H7 (cell line): Measurements from ENCODE around the gene FKBP11. TPM values are rescaled to one million over a fixed set of nuclear protein-coding genes. Genes with fewer than 3 reads are reported as not detected.

ENCODE experiments used
- DNase-seq: peaks from one replicate; pipeline ENCODE4 v3.0.0; 2012
- H3K27me3 ChIP-seq: 2 replicates; pipeline ENCODE4 v1.6.0; 2011; ENCODE audit warnings: mild to moderate bottlenecking, low read length; ENCODE audit not compliant: control insufficient read depth, insufficient read depth
- H3K36me3 ChIP-seq: replicated peaks from 2 replicates; pipeline ENCODE4 v1.5.1; 2011; ENCODE audit warnings: low read length; ENCODE audit not compliant: control insufficient read depth, insufficient read depth
- H3K4me3 ChIP-seq: 2 replicates; pipeline ENCODE4 v1.5.1; 2011; ENCODE audit warnings: low read depth, mild to moderate bottlenecking, control low read depth, low read length, moderate library complexity; ENCODE audit not compliant: insufficient read depth
- total RNA-seq: library from RNA; depleted of rRNA; stranded (reverse); fragments of >200 nt; shearing (Covaris generic); gene quantifications from 2 replicates; pipeline ENCODE4 v1.2.3, GENCODE V29; 2014; rRNA removed

Gene FKBP11
- 10.8 and 16.5 TPM in 2 replicates for total RNA-seq

DNA sequence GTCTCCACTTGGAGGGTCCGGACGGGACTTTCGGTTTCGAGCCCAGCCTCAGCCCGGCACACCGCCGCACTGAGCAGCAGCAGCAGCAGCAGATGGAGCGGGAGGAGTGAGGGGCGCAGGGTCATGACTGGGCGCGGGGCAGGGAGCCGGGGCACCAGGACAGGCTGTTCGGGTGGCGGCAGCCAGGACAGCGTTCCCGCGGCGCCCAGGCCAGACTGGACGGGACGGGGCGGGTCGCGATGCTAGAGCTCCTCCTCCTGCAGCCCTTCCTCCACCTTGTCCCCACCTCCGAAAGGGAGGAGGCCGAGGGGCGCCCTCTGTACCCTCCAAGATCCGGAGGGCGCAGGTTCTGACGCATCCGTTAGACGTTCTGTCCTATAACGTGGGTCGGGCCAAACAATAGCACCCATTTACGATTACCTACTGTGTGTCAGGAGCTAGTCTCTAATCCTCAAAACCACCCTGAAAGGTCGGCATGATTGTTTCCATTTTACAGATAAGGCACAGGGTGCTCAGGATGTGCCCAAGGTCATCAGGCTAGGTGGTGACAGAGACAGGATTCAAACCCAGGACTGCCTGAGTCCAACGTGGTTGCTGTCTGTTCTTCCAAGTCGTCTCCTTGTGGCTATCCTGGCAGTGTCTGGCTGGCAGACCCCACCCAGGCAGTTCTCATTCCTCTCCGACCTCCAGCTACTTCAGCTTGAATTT is at the start of gene FKBP11:
FKBP11 (minus strand) TSS at position 189 of the 708 bp plus-strand sequence; CDS start at position 125, 64 bp downstream.
- Histone ChIP-seq H3K36me3 (peaks cover 7% of the 10 kb centered on the region), H3K4me3 (peak within 1 kb of the TSS; percentile 71), H3K27me3 (no peaks in the 10 kb centered on the region)
- DNase-seq = peak; percentile 90

DNA sequence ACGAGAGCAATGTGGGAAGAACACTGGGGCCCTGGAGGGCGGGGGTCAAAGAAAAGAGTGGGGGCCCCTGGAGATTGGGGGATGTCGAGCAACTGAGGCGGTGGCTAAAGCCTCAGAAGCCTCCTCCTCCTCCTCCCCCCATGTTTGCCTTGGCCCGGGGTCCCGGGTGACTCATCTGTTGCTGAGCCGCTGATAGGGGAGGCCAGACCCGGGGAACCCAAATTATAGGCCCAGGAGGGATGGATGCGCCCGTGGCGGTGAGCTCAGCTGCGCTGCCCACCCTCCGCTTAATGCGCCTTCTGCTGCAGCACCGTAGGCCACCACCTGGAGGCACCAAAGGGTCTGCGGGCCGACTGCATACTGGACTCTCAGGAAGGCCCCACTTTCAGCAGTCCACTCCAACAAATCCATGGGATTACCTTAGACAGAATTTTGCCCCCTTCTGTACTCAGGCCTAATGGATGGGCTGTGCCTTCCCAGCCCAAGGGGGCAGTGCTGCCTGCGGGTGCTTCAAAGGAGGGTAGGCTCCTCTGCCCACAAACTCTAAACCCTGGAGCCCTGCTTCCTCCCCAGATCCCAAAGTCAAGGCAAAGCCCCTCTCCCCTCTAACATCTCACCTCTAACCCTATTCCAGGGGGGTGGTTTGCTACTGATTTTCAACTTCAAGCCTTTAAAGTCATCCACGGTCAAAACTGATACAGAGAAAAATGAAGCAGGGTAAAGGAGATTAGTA is 48.8 kb upstream of the FKBP11 start:
- Histone ChIP-seq H3K36me3 (no peaks in the 10 kb centered on the region), H3K27me3 (peaks cover 98% of the 10 kb centered on the region), H3K4me3 (no peak overlapping the region; the same call in 1 of the 2 replicates)
- peak; percentile 89 for DNase-seq

DNA sequence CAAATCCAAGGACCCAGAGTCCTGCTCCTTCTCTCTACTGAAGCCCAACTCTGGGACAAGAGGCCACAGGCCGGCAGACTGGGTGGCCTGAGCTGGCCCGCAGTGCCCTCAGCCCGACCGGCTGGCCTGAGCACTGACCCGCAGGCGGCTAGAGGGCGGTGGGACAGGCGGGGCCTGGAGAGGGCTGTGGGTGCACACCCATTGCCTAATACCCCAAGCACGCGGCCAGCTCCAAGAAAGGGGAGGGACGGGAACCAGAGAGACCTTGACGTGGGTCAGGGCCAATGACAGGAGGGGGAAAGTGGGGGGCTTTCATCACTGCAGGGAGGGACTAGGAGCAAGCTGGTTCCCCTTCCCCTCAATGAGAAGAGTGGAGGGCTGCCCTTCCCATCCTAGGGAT is 48.2 kb upstream of the FKBP11 start:
- peak; percentile 71 for DNase-seq
- Histone ChIP-seq H3K36me3 (no peaks in the 10 kb centered on the region), H3K4me3 (no peak overlapping the region), H3K27me3 (peaks cover 96% of the 10 kb centered on the region)

DNA sequence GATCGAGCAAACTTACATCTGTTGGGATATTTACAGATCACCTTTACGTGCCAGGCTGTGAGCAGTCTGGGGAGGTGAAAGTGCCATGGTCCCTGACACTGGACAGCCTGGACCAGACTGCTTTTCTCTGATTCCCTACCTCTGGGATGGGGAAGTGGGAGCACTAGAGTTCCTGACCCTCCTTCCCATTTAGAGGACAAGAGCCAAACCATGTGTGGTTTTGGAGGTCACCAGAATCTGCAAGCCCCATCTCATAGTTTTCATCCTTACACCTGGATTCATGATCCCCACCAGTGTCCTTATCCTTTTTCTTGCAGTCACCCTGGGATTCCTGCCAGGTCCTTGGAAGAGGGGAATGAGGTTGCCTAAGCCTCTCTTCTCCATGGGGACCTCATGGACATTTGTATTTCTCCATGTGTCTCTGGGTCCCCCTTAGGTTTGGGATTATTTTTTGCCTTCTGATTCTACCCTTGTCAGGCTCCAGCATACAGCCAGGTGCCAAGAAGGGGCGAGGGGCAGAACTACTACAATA is 47.7 kb upstream of the FKBP11 start:
- peaks cover 96% of the 10 kb centered on the region for H3K27me3 ChIP-seq
- no peak for DNase-seq
- H3K36me3 ChIP-seq = no peaks in the 10 kb centered on the region
- H3K4me3 ChIP-seq = no peak overlapping the region

DNA sequence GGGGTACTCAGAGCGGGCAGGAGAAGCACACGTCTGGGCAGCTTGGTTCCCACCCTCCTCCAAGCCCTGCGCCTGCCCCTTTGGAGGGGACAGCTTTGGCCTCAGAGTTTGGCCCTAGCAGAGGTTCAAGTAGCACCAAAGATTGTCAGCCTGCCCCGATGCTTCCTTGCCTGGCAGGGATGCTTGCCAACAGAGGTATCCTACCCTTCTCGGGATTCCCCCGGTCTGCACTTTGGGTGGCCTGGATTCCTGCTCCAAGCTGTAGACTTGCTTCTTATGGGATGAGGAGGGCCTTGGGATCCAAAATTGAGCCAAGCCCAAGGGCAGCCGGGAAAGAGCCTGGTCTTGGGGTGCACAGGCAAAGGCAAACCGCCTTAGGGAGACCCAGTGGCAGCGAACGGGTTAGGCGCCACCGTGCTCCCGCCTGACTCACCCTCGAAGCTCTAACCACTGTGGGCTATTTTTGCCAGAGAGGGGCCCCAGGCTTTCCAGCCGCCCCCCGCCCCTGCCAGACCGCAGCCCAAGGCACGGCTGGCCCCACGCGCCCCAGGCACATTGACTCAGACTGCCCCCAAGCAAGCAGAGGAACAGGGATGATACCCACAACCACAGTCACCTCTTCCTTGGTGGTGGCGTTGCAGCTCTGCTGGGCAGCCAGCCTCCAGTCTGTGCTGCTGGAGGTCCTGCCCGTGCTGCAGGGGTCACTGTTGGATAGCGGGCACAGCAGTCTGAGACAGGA is 47.1 kb upstream of the FKBP11 start:
- H3K4me3 ChIP-seq = no peak overlapping the region

DNA sequence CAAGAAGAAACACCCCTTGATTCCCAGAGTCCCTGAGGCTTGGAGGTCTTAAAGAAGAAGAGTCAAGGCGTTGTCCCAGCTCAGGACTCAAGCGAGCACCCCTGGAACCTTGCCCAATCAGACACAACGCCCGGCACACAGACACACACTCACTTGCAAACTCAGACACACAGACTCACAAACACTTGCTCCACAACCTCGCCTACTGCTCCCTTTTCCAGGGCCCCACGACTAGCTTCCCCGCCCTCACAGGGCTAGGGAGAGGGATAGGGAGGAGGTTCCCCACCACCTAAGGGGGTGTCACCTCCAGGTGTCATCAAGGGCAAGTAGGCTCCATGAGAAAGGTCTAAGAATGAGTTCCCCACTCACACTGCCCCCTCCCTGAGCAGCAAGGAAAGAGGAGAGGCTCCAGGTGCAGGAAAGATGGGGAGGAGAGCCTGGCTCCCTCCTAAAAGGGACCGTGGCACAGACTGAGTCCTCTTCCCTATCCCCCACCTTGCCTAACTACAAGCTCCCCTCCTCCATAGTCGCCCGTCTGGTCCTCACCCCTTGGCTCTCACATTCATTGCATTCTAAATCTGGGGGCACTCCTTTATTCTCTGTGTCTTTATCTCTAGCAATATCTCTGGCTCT is 45.5 kb upstream of the FKBP11 start:
- Histone ChIP-seq H3K36me3 (no peaks in the 10 kb centered on the region), H3K4me3 (peak overlapping the region; percentile 60; the same call in 1 of the 2 replicates), H3K27me3 (peaks cover 88% of the 10 kb centered on the region)
- DNase-seq = peak; percentile 68

More for the DNA sequence above, 47.1 kb upstream of the FKBP11 start:
- DNase-seq = peak; percentile 74
- Histone ChIP-seq H3K27me3 (peaks cover 94% of the 10 kb centered on the region), H3K36me3 (no peaks in the 10 kb centered on the region)

DNA sequence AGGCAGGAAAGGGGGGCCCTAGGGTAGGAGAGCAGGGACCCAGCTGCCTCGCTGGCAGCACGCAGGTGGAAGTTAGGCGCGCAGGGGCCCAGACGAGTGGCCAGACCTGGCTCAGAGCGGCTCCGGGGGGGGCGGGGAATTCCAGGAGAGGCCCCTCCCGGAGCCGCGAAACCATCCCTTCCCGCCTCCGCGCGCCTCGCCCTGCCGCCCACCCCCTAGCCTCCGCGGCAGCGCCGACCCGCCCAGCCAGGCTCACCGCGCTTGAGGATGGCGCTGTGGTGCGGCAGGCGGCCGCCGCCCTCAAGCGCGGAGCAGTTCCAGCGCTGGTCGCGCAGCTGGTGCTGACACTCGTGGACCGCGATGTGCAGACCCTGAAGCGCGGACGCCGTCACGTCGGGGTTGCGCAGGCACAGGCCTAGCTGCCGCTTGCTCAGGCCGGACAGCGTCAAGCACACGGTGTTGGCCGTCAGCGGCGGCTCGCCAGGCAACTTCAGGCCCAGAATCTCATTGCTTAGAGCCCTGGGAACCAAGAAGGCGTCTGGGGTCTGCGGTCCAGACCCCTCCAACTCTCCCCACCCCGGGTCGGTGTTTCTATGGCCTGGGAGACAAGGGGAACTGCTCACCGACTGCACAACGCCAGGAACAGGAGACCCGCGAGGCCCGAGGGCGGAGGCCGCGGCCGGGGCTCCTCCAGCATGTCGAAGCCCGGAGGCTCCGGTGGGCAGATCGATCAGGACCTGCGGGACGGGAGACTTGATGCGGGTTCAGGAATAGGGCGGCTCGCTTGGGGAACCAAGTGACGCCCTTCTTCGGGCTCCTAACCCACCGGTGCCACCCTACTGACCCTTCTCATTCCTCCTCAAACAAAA is 44.8 kb upstream of the FKBP11 start:
- H3K27me3 ChIP-seq = peaks cover 80% of the 10 kb centered on the region
- peak overlapping the region; percentile 23 for H3K4me3 ChIP-seq
- no peaks in the 10 kb centered on the region for H3K36me3 ChIP-seq
- DNase-seq = peak; percentile 92

DNA sequence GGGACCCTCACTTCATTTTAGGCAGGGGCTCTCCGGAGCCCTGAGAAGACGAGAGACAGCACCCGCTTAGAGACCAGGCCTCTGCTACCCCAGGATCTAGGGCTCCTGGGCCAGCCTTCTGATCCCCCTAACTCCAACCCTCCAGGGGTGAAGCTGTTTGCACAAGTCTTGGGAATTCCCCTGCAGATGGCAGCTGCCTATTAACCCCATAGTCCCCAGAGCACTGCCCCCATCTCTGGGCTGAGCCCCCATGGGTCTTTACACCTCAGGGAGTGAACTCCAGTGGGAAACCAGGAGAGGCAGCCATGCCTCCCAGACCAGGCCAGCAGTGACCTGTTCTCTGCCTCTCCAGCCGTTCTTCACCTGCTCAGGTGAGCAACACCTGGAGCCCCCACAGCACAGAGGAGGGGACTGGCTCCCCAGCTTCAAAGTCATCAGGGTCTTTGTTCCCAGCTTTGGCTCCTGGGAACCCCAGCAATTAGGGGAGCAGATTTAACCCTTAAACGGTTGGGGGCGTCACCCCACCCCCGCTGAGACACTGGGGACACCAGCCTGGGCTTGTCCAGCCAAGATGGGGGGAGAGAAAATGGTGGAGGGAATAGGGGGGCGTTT is 44.0 kb upstream of the FKBP11 start:
- peak; percentile 81 for DNase-seq
- Histone ChIP-seq H3K27me3 (peaks cover 73% of the 10 kb centered on the region), H3K4me3 (no peak overlapping the region)

DNA sequence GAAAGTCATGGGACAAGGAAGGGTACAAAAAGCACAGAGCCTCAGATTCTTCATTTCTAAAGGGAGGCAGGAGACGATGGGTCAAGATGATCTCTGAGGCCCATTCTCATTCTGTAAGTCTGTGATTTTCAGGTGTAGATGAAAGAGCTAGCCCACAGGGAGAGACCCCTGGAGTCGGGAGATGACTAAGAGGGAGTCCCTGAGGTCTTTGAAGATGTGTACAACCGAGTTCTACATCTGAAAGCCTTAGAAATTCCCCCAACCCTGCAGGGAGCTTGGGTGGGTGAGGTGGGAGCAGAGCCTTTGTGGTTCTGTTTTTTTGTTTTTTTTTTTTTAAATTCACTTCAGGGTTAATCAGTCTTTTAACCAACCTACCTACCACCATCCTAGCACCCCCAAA is 43.2 kb upstream of the FKBP11 start:
- Histone ChIP-seq H3K4me3 (no peak overlapping the region), H3K27me3 (peaks cover 65% of the 10 kb centered on the region), H3K36me3 (no peaks in the 10 kb centered on the region)
- DNase-seq = peak; percentile 67

More for the DNA sequence above, 44.0 kb upstream of the FKBP11 start:
- H3K36me3 ChIP-seq = no peaks in the 10 kb centered on the region

DNA sequence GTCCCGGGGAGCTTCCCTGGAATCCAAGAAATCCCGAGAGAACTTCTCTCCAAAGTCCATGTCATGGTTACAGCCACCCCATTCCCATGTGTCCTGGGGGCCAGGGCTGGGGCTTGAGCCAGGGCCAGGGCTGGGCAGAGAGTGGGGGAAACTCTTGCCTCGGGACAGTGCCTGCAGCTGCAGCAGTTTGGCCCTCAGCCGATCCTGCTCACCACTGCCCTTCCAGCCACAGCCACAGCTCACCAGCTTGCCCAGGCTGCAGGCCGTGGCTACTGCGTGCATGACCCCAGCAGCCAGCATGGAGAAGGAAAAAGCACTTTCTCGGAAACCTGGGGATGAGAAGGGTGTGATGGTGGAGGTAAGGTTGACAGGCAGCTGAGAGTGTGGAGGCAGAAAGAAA is 42.7 kb upstream of the FKBP11 start:
- no peaks in the 10 kb centered on the region for H3K36me3 ChIP-seq
- peaks cover 60% of the 10 kb centered on the region for H3K27me3 ChIP-seq
- DNase-seq = peak; percentile 57
- H3K4me3 ChIP-seq = no peak overlapping the region

DNA sequence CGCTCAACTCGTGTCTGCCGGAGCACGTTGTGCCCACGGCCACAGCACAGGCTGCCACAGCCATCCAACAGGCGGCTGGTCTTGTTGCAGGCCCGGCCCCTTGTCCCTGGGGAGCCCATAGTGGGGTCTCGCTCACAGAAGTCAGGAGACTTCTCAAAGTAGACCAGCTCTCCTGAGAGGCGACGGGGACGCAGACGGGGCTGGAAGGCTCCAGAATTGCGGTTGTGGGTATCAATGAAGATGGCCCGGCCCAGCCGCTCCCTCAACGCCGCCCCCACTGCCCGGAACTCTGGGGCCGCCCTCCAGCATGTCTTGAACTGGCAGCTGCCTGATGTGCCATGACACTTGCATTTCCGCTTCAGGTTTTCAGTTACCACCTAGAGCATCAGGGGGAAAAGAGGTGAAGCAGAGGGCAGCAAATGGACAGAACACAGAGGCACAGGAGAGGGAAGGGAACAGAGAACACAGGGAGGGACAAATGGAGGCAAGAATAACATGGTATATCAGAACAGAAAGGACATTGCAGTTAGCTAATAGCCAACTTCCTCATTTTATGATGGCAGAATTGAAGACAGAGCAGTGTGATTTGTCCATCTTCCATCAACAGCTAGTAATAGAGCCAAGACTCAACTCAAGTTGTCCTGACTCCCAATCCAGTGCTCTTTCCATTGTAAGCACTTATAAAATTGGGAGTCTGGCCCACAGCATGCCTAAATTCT is 41.0 kb upstream of the FKBP11 start:
- Histone ChIP-seq H3K4me3 (no peak overlapping the region), H3K36me3 (no peaks in the 10 kb centered on the region), H3K27me3 (peaks cover 43% of the 10 kb centered on the region)
- peak; percentile 66 for DNase-seq

DNA sequence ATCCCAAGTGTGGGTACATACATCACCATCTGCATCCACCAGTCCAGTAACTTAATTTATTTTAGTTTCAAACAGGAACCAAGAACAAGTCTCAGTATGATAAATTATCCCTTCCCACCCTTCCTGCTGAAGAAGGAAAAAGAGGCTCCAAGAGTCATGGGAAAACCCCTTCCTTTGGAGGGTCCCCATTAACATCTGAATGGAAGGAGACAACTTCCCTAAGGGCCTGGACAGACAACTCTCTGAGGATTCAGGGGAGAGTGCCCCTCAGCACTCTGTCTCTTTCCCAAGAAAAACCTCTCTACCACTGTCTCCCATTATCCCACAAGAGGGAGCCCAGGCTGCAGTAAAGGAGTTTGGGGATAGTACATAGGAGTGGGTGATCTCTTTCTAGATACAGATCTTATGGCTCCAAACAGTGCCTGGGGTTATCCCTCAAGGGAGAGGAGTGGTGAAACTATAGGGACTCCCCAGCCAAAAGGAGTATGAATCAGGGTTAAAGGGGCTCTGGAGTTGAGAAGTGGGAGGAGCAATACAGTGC is 40.1 kb upstream of the FKBP11 start:
- Histone ChIP-seq H3K4me3 (no peak overlapping the region), H3K27me3 (peaks cover 34% of the 10 kb centered on the region), H3K36me3 (no peaks in the 10 kb centered on the region)
- peak; percentile 92 for DNase-seq
